OCI-LY7 (cell line): ENCODE measurements around the gene EVI5. TPM values are rescaled to one million over a fixed set of nuclear protein-coding genes. Genes with fewer than 3 reads are reported as not detected.

ENCODE experiments used
- BruUV-seq: library from RNA; stranded (reverse); fragments of 400-500 nt; replicated peaks from 2 replicates; lab custom pipeline; 2021; lab: Mats Ljungman, UMichigan
- CTCF ChIA-PET: fragments of 300-600 bp; sonication (Branson Sonifier 250); formaldehyde crosslinking; loops from one replicate; lab custom pipeline; 2022; ENCODE audit warnings: antibody characterized with exemption; ENCODE audit not compliant: unreplicated experiment; lab: Charles Lee
- POLR2A ChIA-PET: fragments of 300-600 bp; sonication (Branson Sonifier 250); formaldehyde crosslinking; loops from one replicate; lab custom pipeline; 2022; ENCODE audit warnings: antibody characterized with exemption; lab: Charles Lee
- DNase-seq: peaks from one replicate; pipeline ENCODE4 v3.0.0-alpha.2; 2015; ENCODE audit warnings: low spot score
- H2AFZ ChIP-seq: fragments of 200-600 bp; sonication (generic), shearing (Covaris generic); 2 replicates; pipeline ENCODE4 v1.6.1; 2014; ENCODE audit warnings: mild to moderate bottlenecking, antibody characterized with exemption, low read length, moderate library complexity
- H3K27ac ChIP-seq: fragments of 200-600 bp; sonication (generic); 2 replicates; pipeline ENCODE4 v1.5.1; 2014; ENCODE audit warnings: mixed run types, low read depth, mild to moderate bottlenecking, moderate library complexity, low read length, inconsistent platforms; ENCODE audit not compliant: poor library complexity, severe bottlenecking
- H3K36me3 ChIP-seq: fragments of 200-600 bp; sonication (generic); 2 replicates; pipeline ENCODE4 v1.6.1; 2014; ENCODE audit warnings: mild to moderate bottlenecking, antibody characterized with exemption, low read length, moderate library complexity, mixed read lengths; ENCODE audit not compliant: insufficient read depth
- H3K4me1 ChIP-seq: fragments of 200-600 bp; sonication (generic); 2 replicates; pipeline ENCODE4 v1.5.1; 2014; ENCODE audit warnings: mild to moderate bottlenecking, low read length; ENCODE audit not compliant: insufficient read depth, poor library complexity, severe bottlenecking
- H3K4me2 ChIP-seq: fragments of 200-600 bp; sonication (generic); 2 replicates; pipeline ENCODE4 v1.6.1; 2014; ENCODE audit warnings: mild to moderate bottlenecking, low read length
- H3K4me3 ChIP-seq: fragments of 200-600 bp; sonication (generic); 2 replicates; pipeline ENCODE4 v1.5.1; 2014; ENCODE audit warnings: mild to moderate bottlenecking, low read depth, low read length; ENCODE audit not compliant: poor library complexity, severe bottlenecking
- H3K79me2 ChIP-seq: fragments of 200-600 bp; sonication (generic); 2 replicates; pipeline ENCODE4 v1.6.1; 2016; ENCODE audit warnings: low read depth, mild to moderate bottlenecking, low read length, moderate library complexity, mixed read lengths; ENCODE audit not compliant: insufficient read depth
- H3K9me2 ChIP-seq: fragments of 200-600 bp; sonication (generic); 2 replicates; pipeline ENCODE4 v1.6.1; 2016; ENCODE audit warnings: mild to moderate bottlenecking, low read length, mixed read lengths; ENCODE audit not compliant: insufficient read depth
- H3K9me3 ChIP-seq: fragments of 200-600 bp; sonication (generic); 2 replicates; pipeline ENCODE4 v1.6.1; 2014; ENCODE audit warnings: mild to moderate bottlenecking, mixed run types, low read length, mixed read lengths
- H4K20me1 ChIP-seq: fragments of 200-600 bp; sonication (generic); 2 replicates; pipeline ENCODE4 v1.6.1; 2014; ENCODE audit warnings: mild to moderate bottlenecking, antibody characterized with exemption, low read length, moderate library complexity, mixed read lengths; ENCODE audit not compliant: insufficient read depth
- CTCF ChIP-seq: fragments of 200-600 bp; sonication (generic); conservative IDR thresholded peaks from 2 replicates; pipeline ENCODE4 v1.5.1; 2014; ENCODE audit warnings: mild to moderate bottlenecking, antibody characterized with exemption, low read length, moderate library complexity, mixed read lengths
- EZH2phosphoT487 ChIP-seq: fragments of 200-600 bp; sonication (generic); IDR thresholded peaks from 2 replicates; pipeline ENCODE4 v1.6.1; 2018; ENCODE audit warnings: low read depth, borderline replicate concordance, mild to moderate bottlenecking, mixed run types, antibody characterized with exemption, low read length, moderate library complexity, mixed read lengths
- intact Hi-C: fragments of 100-400 bp; cut with micrococcal nuclease; formaldehyde crosslinking; loops from one replicate; pipeline ENCODE4 v1.10.0; 2022; ENCODE audit not compliant: unreplicated experiment
- total RNA-seq, 2 experiments: library from RNA; depleted of rRNA in 1 of 2; stranded (reverse); fragments of >200 nt in 1 of 2; shearing (Covaris generic) in 1 of 2; gene quantifications; 2 replicates each; pipeline ENCODE4 v1.2.3, GENCODE V29; 2014 to 2022

EVI5 gene
- total RNA-seq, 2 experiments from 2014 or later: 15.1 to 27.8 TPM

GRCh38 chr1:92503043-92503925 lies 281.6 kb downstream of the EVI5 start:
- ChIA-PET POLR2A (interaction anchor here (0.5 to 0.6 kb wide), 2 partner anchors 122 to 523 kb away, joined by 3 to 4 read pairs; no protein-coding TSS in a partner anchor), CTCF (no interaction called here)
- DNase-seq: no peak
- Histone ChIP-seq H2AFZ (no peak overlapping the region), H3K9me2 (no peaks in the 10 kb centered on the region), H3K4me3 (no peak overlapping the region), H3K79me2 (no peaks in the 10 kb centered on the region), H3K4me2 (no peak overlapping the region), H3K27ac (no peak overlapping the region), H3K36me3 (no peaks in the 10 kb centered on the region), H4K20me1 (no peaks in the 10 kb centered on the region), H3K9me3 (no peaks in the 10 kb centered on the region), H3K4me1 (peaks cover 12% of the 10 kb centered on the region)
- no TSS peak for BruUV-seq
- intact Hi-C loops: no loop called here
- TF ChIP-seq CTCF (no peak), EZH2phosphoT487 (no peak)

- no peaks in the 10 kb centered on the region for H3K36me3 ChIP-seq
- H3K27ac ChIP-seq: no peak overlapping the region
- no peaks in the 10 kb centered on the region for H3K9me2 ChIP-seq
- intact Hi-C loops: no loop called here
- no peak overlapping the region for H3K4me3 ChIP-seq
- ChIA-PET CTCF (no interaction called here), POLR2A (interaction anchor here (0.6 kb wide), 1 partner anchor 123 kb away, joined by 3 read pairs; no protein-coding TSS in a partner anchor)
- no peak for DNase-seq
- H4K20me1 ChIP-seq: no peaks in the 10 kb centered on the region
- no peaks in the 10 kb centered on the region for H3K9me3 ChIP-seq
- H2AFZ ChIP-seq: no peak overlapping the region
- H3K4me1 ChIP-seq: peaks cover 12% of the 10 kb centered on the region
- H3K4me2 ChIP-seq: no peak overlapping the region
- no TSS peak for BruUV-seq
- H3K79me2 ChIP-seq: no peaks in the 10 kb centered on the region
- TF ChIP-seq CTCF (no peak), EZH2phosphoT487 (no peak)
These were observed 282.7 kb downstream of the EVI5 start for GRCh38 chr1:92502247-92502646.

- Histone ChIP-seq H3K4me2 (no peak overlapping the region), H3K36me3 (no peaks in the 10 kb centered on the region), H3K9me2 (no peaks in the 10 kb centered on the region), H3K79me2 (no peaks in the 10 kb centered on the region), H3K4me1 (peaks cover 12% of the 10 kb centered on the region), H3K9me3 (no peaks in the 10 kb centered on the region), H3K27ac (no peak overlapping the region), H4K20me1 (no peaks in the 10 kb centered on the region), H3K4me3 (no peak overlapping the region), H2AFZ (no peak overlapping the region)
- no TSS peak for BruUV-seq
- ChIA-PET POLR2A (interaction anchor here (0.5 to 0.7 kb wide), 3 partner anchors 79 to 1071 kb away, joined by 3 read pairs; no protein-coding TSS in a partner anchor), CTCF (no interaction called here)
- intact Hi-C loops: no loop called here
- no peak for DNase-seq
- no peak for TF ChIP-seq CTCF
- TF ChIP-seq EZH2phosphoT487: no peak
These were observed 284.4 kb downstream of the EVI5 start for GRCh38 chr1:92500552-92500951.
